B cell (primary cell): ENCODE data around the gene RNF40. TPM values are rescaled to one million over a fixed set of nuclear protein-coding genes. Genes with fewer than 3 reads are reported as not detected.
"Not testable (repeated sequence)": the region's sequence is repeated elsewhere in the genome, so short reads cannot be mapped to it uniquely, and the experiment has no call there.

Experiments
- ATAC-seq: fragments of 200-7000 bp; cut with Tn5 transposase; one replicate; pipeline ENCODE4 v1.10.0; 2021; ENCODE audit warnings: low read depth, mild to moderate bottlenecking, moderate number of reproducible peaks, moderate library complexity
- CTCF ChIA-PET: fragments of 350-600 bp; sonication (Branson Sonifier 250); formaldehyde crosslinking; loops from one replicate; lab custom pipeline; 2021; ENCODE audit warnings: antibody characterized with exemption, inconsistent platforms; lab: Charles Lee
- POLR2A ChIA-PET: fragments of 350-600 bp; sonication (Branson Sonifier 250); formaldehyde crosslinking; loops from one replicate; lab custom pipeline; 2021; ENCODE audit warnings: antibody characterized with exemption; lab: Charles Lee
- DNase-seq: peaks from one replicate; pipeline ENCODE4 v3.0.0; 2013
- H2AFZ ChIP-seq: 2 replicates; pipeline ENCODE4 v1.6.1; 2012; ENCODE audit warnings: mild to moderate bottlenecking, low read depth, low read length; ENCODE audit not compliant: insufficient read depth, poor library complexity, severe bottlenecking
- H3K27ac ChIP-seq, 2 donors: 1 replicate in 1 of 2; 2 replicates in 1 of 2; pipeline ENCODE4 v1.5.1; 2012 to 2013; ENCODE audit warnings: low read length in 2 of 2, mild to moderate bottlenecking in 2 of 2, moderate library complexity in 1 of 2
- H3K27me3 ChIP-seq, 4 experiments: fragments of 200-600 bp in 1 of 4; sonication (generic) in 1 of 4; replicated peaks in 1 of 4; 1 replicate in 2 of 4; 2 replicates in 2 of 4; pipeline versions ENCODE4 v1.6.1 to v1.7.0; 2013 to 2016; ENCODE audit warnings: low read length in 3 of 4, mild to moderate bottlenecking in 2 of 4, mixed read lengths in 1 of 4, moderate library complexity in 1 of 4; ENCODE audit not compliant: insufficient read depth in 4 of 4, control insufficient read depth in 3 of 4; ENCODE audit errors: control extremely low read depth in 1 of 4
- H3K36me3 ChIP-seq, 2 experiments: replicated peaks in 1 of 2; 1 replicate in 1 of 2; 2 replicates in 1 of 2; pipeline versions ENCODE4 v1.6.1 to v1.7.1; 2013; ENCODE audit warnings: low read length in 1 of 2; ENCODE audit not compliant: insufficient read depth in 2 of 2, control insufficient read depth in 1 of 2; ENCODE audit errors: control extremely low read depth in 1 of 2, extremely low read depth in 1 of 2
- H3K4me1 ChIP-seq, 2 donors: fragments of 200-600 bp in 1 of 2; sonication (generic) in 1 of 2; 1 replicate in 1 of 2; 2 replicates in 1 of 2; pipeline versions ENCODE4 v1.5.1 to v1.6.1; 2013 to 2017; ENCODE audit warnings: low read length in 2 of 2; ENCODE audit not compliant: control insufficient read depth in 2 of 2, insufficient read depth in 2 of 2
- H3K4me2 ChIP-seq: replicated peaks from 2 replicates; pipeline ENCODE3; 2012; ENCODE audit warnings: mild to moderate bottlenecking, low read depth, low read length; ENCODE audit not compliant: poor library complexity, severe bottlenecking
- H3K4me3 ChIP-seq, 5 experiments: fragments of 200-600 bp in 1 of 5; sonication (generic) in 1 of 5; 1 replicate in 3 of 5; 2 replicates in 2 of 5; pipeline versions ENCODE4 v1.5.1 to v1.7.0; 2011 to 2016; ENCODE audit warnings: low read length in 4 of 5, mild to moderate bottlenecking in 4 of 5, low read depth in 2 of 5, control low read depth in 1 of 5, moderate library complexity in 1 of 5; ENCODE audit not compliant: insufficient read depth in 1 of 5; ENCODE audit errors: control extremely low read depth in 1 of 5, extremely low read depth in 1 of 5
- H3K79me2 ChIP-seq: fragments of 200-600 bp; sonication (generic); one replicate; pipeline ENCODE4 v1.6.0; 2016; ENCODE audit warnings: low read length; ENCODE audit not compliant: control insufficient read depth, insufficient read depth
- H3K9ac ChIP-seq: fragments of 200-600 bp; sonication (generic); 2 replicates; pipeline ENCODE4 v1.6.1; 2017; ENCODE audit warnings: mild to moderate bottlenecking, low read length, moderate library complexity
- H3K9me3 ChIP-seq, 3 donors: one replicate each; pipeline versions ENCODE4 v1.6.1 to v1.7.1; 2013; ENCODE audit warnings: low read length in 2 of 3; ENCODE audit not compliant: control insufficient read depth in 2 of 3, insufficient read depth in 1 of 3; ENCODE audit errors: control extremely low read depth in 1 of 3
- H4K20me1 ChIP-seq: 2 replicates; pipeline ENCODE4 v1.6.0; 2012; ENCODE audit warnings: mild to moderate bottlenecking, low read length; ENCODE audit not compliant: insufficient read depth, control insufficient read depth, poor library complexity, severe bottlenecking
- H3K27ac Mint-ChIP-seq: one replicate; pipeline ENCODE4 v1.8.0; 2021; ENCODE audit warnings: mixed read lengths
- H3K27me3 Mint-ChIP-seq: one replicate; pipeline ENCODE4 v1.8.0; 2021; ENCODE audit warnings: mixed read lengths
- H3K4me1 Mint-ChIP-seq: one replicate; pipeline ENCODE4 v1.8.0; 2021; ENCODE audit warnings: mixed read lengths
- H3K4me3 Mint-ChIP-seq: one replicate; pipeline ENCODE4 v1.8.0; 2021; ENCODE audit warnings: mixed read lengths
- H3K9me3 Mint-ChIP-seq: one replicate; pipeline ENCODE4 v1.8.0; 2022; ENCODE audit warnings: mixed read lengths; ENCODE audit not compliant: insufficient read depth
- CTCF ChIP-seq: fragments of 200-600 bp; IDR thresholded peaks from one replicate; pipeline ENCODE4 v1.8.0; 2022; ENCODE audit warnings: antibody characterized with exemption, mild to moderate bottlenecking
- EZH2 ChIP-seq: IDR thresholded peaks from 2 replicates; pipeline ENCODE4 v1.6.1; 2012; ENCODE audit warnings: borderline replicate concordance, low read depth, mild to moderate bottlenecking, moderate library complexity, low read length; ENCODE audit not compliant: insufficient read depth, poor library complexity, severe bottlenecking
- WGBS: methylation state at CpG from one replicate; pipeline ENCODE4 v1.1.5; 2013; ENCODE audit warnings: missing lambda C conversion rate; ENCODE audit not compliant: insufficient coverage; 5-methylcytosine and 5-hydroxymethylcytosine counted together
- intact Hi-C: fragments of 100-400 bp; cut with micrococcal nuclease; formaldehyde crosslinking; loops from one replicate; pipeline ENCODE4 v1.10.0; 2022
- polyA plus RNA-seq: library from polyadenylated mRNA; depleted of rRNA; stranded (reverse); fragments of >200 nt; gene quantifications from 2 replicates; pipeline ENCODE4 v1.2.3, GENCODE V29; 2012
- total RNA-seq, 2 donors: library from RNA; stranded (reverse); fragments of 120-200 nt in 1 of 2; gene quantifications; 1 replicate in 1 of 2; 2 replicates in 1 of 2; pipeline versions ENCODE4 v1.2.3 to v1.2.4, GENCODE V29; 2013 to 2022

RNF40 gene
- total and polyA plus RNA-seq, 2 donors (not counting 1 experiment from before 2014, with no cell fraction given) = 41.8 to 121 TPM

- peaks cover 6% of the 10 kb centered on the region for H3K27me3 Mint-ChIP-seq
- peak; percentile 81 for ATAC-seq
- Histone ChIP-seq H3K4me2 (peak overlapping the region; percentile 94), H4K20me1 (no peaks in the 10 kb centered on the region), H3K9me3 (peaks cover 0 to 3% (median 0%) of the 10 kb centered on the region in 3 donors), H3K4me3 (peak overlapping the region; percentile 61 to 91 (median 87)), H2AFZ (peak overlapping the region; percentile 84), H3K36me3 (no peaks in the 10 kb centered on the region), H3K27me3 (peaks cover 0 to 9% (median 0%) of the 10 kb centered on the region in 4 experiments), H3K27ac (peak overlapping the region in 1 of 2 donors; percentile 65), H3K9ac (peak overlapping the region; percentile 83), H3K79me2 (no peaks in the 10 kb centered on the region), H3K4me1 (peaks cover 10 to 19% of the 10 kb centered on the region in 2 donors)
- H3K4me1 Mint-ChIP-seq = peaks cover 16% of the 10 kb centered on the region
- peak overlapping the region; percentile 92 for H3K4me3 Mint-ChIP-seq
- TF ChIP-seq EZH2 = no peak
- no peak for TF ChIP-seq CTCF
- ChIA-PET POLR2A (interaction anchor here (0.6 to 1.9 kb wide), 5 partner anchors 9 to 69 kb away, joined by 3 to 15 read pairs (median 5); partner anchors contain the start of gene ZNF629), CTCF (interaction anchor here (0.5 to 2.1 kb wide), 7 partner anchors 9 to 208 kb away, joined by 3 to 13 read pairs (median 6); partner anchors contain the start of gene ZNF629)
- H3K27ac Mint-ChIP-seq = peak overlapping the region; percentile 64
- H3K9me3 Mint-ChIP-seq = no peaks in the 10 kb centered on the region
- peak; percentile 68 for DNase-seq
- WGBS = 4% methylated on average over 62 of the region's 62 CpGs
- intact Hi-C loops = loop anchor here (1.0 kb wide), 3 partner anchors 9 to 70 kb away; partner anchors contain the start of gene ZNF629
These were observed 43.4 kb downstream of the RNF40 start for GRCh38 chr16:30805370-30806169.

GRCh38 chr16:30808146-30808545, 46.0 kb downstream of the RNF40 start:
- peaks cover 16% of the 10 kb centered on the region for H3K4me1 Mint-ChIP-seq
- intact Hi-C loops = no loop called here
- no peak overlapping the region for H2AFZ ChIP-seq
- H3K27ac Mint-ChIP-seq = no peak overlapping the region
- no peak overlapping the region for H3K9ac ChIP-seq
- H3K79me2 ChIP-seq = no peaks in the 10 kb centered on the region
- H3K4me1 ChIP-seq = peaks cover 10 to 19% of the 10 kb centered on the region in 2 donors
- TF ChIP-seq EZH2 = no peak
- no peak overlapping the region for H3K27ac ChIP-seq
- POLR2A ChIA-PET = no interaction called here
- WGBS = 48% methylated on average over 4 of the region's 5 CpGs
- H3K9me3 ChIP-seq = peaks cover 0 to 3% (median 0%) of the 10 kb centered on the region in 3 donors
- H3K4me3 Mint-ChIP-seq = no peak overlapping the region
- no peaks in the 10 kb centered on the region for H3K9me3 Mint-ChIP-seq
- no peaks in the 10 kb centered on the region for H3K36me3 ChIP-seq
- no peaks in the 10 kb centered on the region for H4K20me1 ChIP-seq
- H3K4me2 ChIP-seq = no peak overlapping the region
- H3K27me3 Mint-ChIP-seq = peaks cover 8% of the 10 kb centered on the region
- no peak overlapping the region for H3K4me3 ChIP-seq
- CTCF ChIA-PET = interaction anchor here (0.6 to 1.5 kb wide), 3 partner anchors 37 to 87 kb away, joined by 3 to 4 read pairs (median 4); no protein-coding TSS in a partner anchor
- H3K27me3 ChIP-seq = peaks cover 0 to 9% (median 0%) of the 10 kb centered on the region in 4 experiments
- DNase-seq (no peak), ATAC-seq (no peak)

GRCh38 chr16:30808890-30809426, 46.8 kb downstream of the RNF40 start:
- H3K27me3 ChIP-seq, H3K36me3 ChIP-seq, H3K9me3 Mint-ChIP-seq, H3K4me3 ChIP-seq, CTCF ChIA-PET, H3K27ac Mint-ChIP-seq, H3K9ac ChIP-seq, H3K9me3 ChIP-seq, DNase-seq, H2AFZ ChIP-seq, H3K27me3 Mint-ChIP-seq, intact Hi-C loops, POLR2A ChIA-PET, H3K4me2 ChIP-seq, H3K79me2 ChIP-seq, H3K4me3 Mint-ChIP-seq, H4K20me1 ChIP-seq, H3K27ac ChIP-seq, ATAC-seq: not testable (repeated sequence)
- H3K4me1 ChIP-seq = peaks cover 14 to 24% of the 10 kb centered on the region in 2 donors
- 67% methylated on average over 3 of the region's 5 CpGs for WGBS
- H3K4me1 Mint-ChIP-seq = peaks cover 21% of the 10 kb centered on the region
